CD4-positive, alpha-beta T cell (primary cell): ENCODE measurements around the gene PLCB3. TPM values are rescaled to one million over a fixed set of nuclear protein-coding genes. Genes with fewer than 3 reads are reported as not detected.

Experiments used
- ATAC-seq: fragments of 200-7000 bp; cut with Tn5 transposase; one replicate; pipeline ENCODE4 v1.10.0; 2022; ENCODE audit warnings: mild to moderate bottlenecking; ENCODE audit not compliant: poor library complexity
- CTCF ChIA-PET: fragments of 350-600 bp; sonication (Branson Sonifier 250); formaldehyde crosslinking; loops from one replicate; lab custom pipeline; 2021; ENCODE audit warnings: antibody characterized with exemption, inconsistent platforms; lab: Charles Lee
- POLR2A ChIA-PET: fragments of 350-600 bp; sonication (Branson Sonifier 250); formaldehyde crosslinking; loops from one replicate; lab custom pipeline; 2021; ENCODE audit warnings: antibody characterized with exemption, inconsistent platforms; lab: Charles Lee
- DNase-seq, 14 experiments: peaks; one replicate each; pipeline ENCODE4 v3.0.0-alpha.2; 2013 to 2020; ENCODE audit warnings: mixed read lengths in 2 of 14
- H3K27ac ChIP-seq, 2 donors: one replicate each; pipeline versions ENCODE4 v1.5.1 to v1.7.0; 2013; ENCODE audit warnings: low read length in 2 of 2, low read depth in 1 of 2, mild to moderate bottlenecking in 1 of 2
- H3K27me3 ChIP-seq, 2 experiments: 1 replicate in 1 of 2; 2 replicates in 1 of 2; pipeline versions ENCODE4 v1.6.1 to v1.7.0; 2013; ENCODE audit warnings: low read length in 2 of 2, control low read depth in 1 of 2, mild to moderate bottlenecking in 1 of 2, moderate library complexity in 1 of 2; ENCODE audit not compliant: insufficient read depth in 2 of 2, control insufficient read depth in 1 of 2
- H3K36me3 ChIP-seq: one replicate; pipeline ENCODE4 v1.6.1; 2013; ENCODE audit warnings: low read length, control low read depth; ENCODE audit not compliant: insufficient read depth
- H3K4me1 ChIP-seq: one replicate; pipeline ENCODE4 v1.6.1; 2013; ENCODE audit warnings: low read length, control low read depth; ENCODE audit not compliant: insufficient read depth
- H3K4me3 ChIP-seq: one replicate; pipeline ENCODE4 v1.5.1; 2013; ENCODE audit warnings: mild to moderate bottlenecking, low read length, moderate library complexity
- H3K9me3 ChIP-seq, 2 experiments: 1 replicate in 1 of 2; 2 replicates in 1 of 2; pipeline versions ENCODE4 v1.6.1 to v1.7.0; 2013; ENCODE audit warnings: low read length in 2 of 2, mild to moderate bottlenecking in 2 of 2, control low read depth in 1 of 2, moderate library complexity in 1 of 2; ENCODE audit not compliant: control insufficient read depth in 1 of 2, insufficient read depth in 1 of 2
- H3K27ac Mint-ChIP-seq: one replicate; pipeline ENCODE4 v1.8.0; 2020; ENCODE audit warnings: mixed read lengths
- H3K27me3 Mint-ChIP-seq: one replicate; pipeline ENCODE4 v1.8.0; 2021; ENCODE audit warnings: mixed read lengths
- H3K36me3 Mint-ChIP-seq: one replicate; pipeline ENCODE4 v1.8.0; 2021; ENCODE audit warnings: low read depth, mixed read lengths
- H3K4me1 Mint-ChIP-seq: one replicate; pipeline ENCODE4 v1.8.0; 2021; ENCODE audit warnings: low read depth, mixed read lengths
- H3K4me3 Mint-ChIP-seq: one replicate; pipeline ENCODE4 v1.8.0; 2020; ENCODE audit warnings: mild to moderate bottlenecking, mixed read lengths
- H3K9me3 Mint-ChIP-seq: one replicate; pipeline ENCODE4 v1.8.0; 2020; ENCODE audit warnings: mixed read lengths
- intact Hi-C, 2 experiments: fragments of 100-400 bp; cut with DNase I in 1 of 2; cut with micrococcal nuclease in 1 of 2; formaldehyde crosslinking; loops; one replicate each; pipeline versions ENCODE4 v1.15.1 to v1.9.0; 2023 to 2025; cut with DNase I, micrococcal nuclease
- total RNA-seq, 174 experiments: library from RNA in 2 of 174; stranded (reverse) in 2 of 174; gene quantifications; one replicate each; pipeline ENCODE4 v1.2.3 and lab custom pipeline; 2021 to 2026
- TF ChIP-seq, protein P1 (sequence below): fragments of 200-600 bp; IDR thresholded peaks from one replicate; pipeline ENCODE4 v1.8.0; 2022; ENCODE audit warnings: antibody characterized with exemption, mild to moderate bottlenecking

Gene PLCB3
- total RNA-seq, 2 experiments from 2014 or later: 2.5 to 2.7 TPM

DNA sequence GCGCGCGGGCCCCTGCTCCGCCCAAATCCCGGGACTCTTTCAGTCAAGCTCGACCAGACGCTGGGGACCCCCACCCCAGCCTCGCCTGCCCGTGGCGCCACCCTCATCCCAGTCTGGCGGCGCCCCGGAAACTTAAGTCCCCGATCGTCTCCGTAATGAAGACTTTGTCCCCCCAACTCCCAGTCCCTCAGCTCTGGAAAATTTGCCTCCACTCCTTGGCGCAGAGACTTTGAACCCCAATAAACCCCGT is 348 bp downstream of the PLCB3 start:
- DNase-seq (no peak), ATAC-seq (peak; percentile 7)
- peaks cover 43% of the 10 kb centered on the region for H3K4me1 ChIP-seq
- peak overlapping the region; percentile 78 for H3K4me3 ChIP-seq
- no peaks in the 10 kb centered on the region for H3K27me3 ChIP-seq
- H3K9me3 ChIP-seq: no peaks in the 10 kb centered on the region
- H3K36me3 ChIP-seq: peaks cover 3% of the 10 kb centered on the region
- H3K27ac Mint-ChIP-seq: no peak overlapping the region
- POLR2A ChIA-PET: interaction anchor here (0.7 to 4.5 kb wide), 7 partner anchors 11 to 493 kb away, joined by 3 to 35 read pairs (median 6); partner anchors contain the start of genes FERMT3, FKBP2, NUDT22 and TRPT1
- H3K27ac ChIP-seq: no peak overlapping the region
- H3K4me1 Mint-ChIP-seq: peaks cover 25% of the 10 kb centered on the region
- no peaks in the 10 kb centered on the region for H3K36me3 Mint-ChIP-seq
- CTCF ChIA-PET: interaction anchor here (0.9 to 4.7 kb wide), 14 partner anchors 9 to 66 kb away, joined by 3 to 56 read pairs (median 5); partner anchors contain the start of genes CATSPERZ, ESRRA, FERMT3 and FKBP2
- TF ChIP-seq, protein P1, sequence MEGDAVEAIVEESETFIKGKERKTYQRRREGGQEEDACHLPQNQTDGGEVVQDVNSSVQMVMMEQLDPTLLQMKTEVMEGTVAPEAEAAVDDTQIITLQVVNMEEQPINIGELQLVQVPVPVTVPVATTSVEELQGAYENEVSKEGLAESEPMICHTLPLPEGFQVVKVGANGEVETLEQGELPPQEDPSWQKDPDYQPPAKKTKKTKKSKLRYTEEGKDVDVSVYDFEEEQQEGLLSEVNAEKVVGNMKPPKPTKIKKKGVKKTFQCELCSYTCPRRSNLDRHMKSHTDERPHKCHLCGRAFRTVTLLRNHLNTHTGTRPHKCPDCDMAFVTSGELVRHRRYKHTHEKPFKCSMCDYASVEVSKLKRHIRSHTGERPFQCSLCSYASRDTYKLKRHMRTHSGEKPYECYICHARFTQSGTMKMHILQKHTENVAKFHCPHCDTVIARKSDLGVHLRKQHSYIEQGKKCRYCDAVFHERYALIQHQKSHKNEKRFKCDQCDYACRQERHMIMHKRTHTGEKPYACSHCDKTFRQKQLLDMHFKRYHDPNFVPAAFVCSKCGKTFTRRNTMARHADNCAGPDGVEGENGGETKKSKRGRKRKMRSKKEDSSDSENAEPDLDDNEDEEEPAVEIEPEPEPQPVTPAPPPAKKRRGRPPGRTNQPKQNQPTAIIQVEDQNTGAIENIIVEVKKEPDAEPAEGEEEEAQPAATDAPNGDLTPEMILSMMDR: no peak
- H3K4me3 Mint-ChIP-seq: peak overlapping the region; percentile 92
- no peaks in the 10 kb centered on the region for H3K9me3 Mint-ChIP-seq
- H3K27me3 Mint-ChIP-seq: no peaks in the 10 kb centered on the region
- intact Hi-C loops: loop anchor here (1.0 to 10.0 kb wide), 6 partner anchors 18 to 403 kb away; partner anchors contain the start of genes ESRRA (in 1 of the 2) and STIP1 (in 1 of the 2)

DNA sequence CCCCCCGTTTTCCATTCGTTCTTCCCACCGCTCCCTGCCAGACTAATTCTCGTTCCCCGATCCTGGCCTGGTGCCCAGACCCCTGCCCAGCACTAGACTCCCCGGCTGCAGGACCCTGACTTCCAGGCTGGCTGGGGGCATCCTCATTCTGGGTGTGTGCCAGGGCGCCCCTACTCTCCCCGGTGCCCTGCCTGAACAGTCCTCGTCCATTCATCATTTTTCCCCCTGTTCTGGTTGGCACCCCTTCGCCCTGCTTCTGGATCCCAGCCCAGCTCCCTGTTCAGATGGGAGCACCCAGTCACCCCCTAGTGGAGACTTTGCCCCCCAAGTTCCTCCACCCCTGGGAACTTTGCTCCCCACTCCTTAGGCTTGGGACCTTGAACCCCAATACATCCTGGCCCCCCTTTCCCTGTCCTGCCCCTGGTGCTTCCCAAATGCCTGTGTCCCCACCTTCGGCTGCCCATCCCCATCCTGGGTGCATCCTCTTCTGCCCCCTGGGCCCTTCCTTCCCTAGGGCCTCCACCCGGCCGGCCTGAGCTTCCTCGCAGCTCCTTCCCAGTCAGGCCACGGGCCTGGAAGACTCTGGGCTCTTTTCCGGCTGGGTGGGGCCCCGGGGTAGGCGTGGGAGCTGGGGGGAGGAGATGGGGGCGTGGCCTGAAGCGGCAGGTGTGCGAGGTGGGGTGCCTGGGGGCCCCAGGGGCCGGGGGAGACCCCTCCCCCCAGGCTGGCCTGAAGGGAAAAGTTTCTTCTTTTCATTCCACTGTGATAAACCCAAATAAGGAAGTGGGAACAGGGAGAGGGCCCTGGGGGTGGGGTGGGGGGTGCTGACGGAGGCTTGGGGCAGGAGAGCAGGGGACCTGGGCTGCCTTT is 908 bp downstream of the PLCB3 start:
- Mint-ChIP-seq H3K27me3 (no peaks in the 10 kb centered on the region), H3K4me3 (peak overlapping the region; percentile 92), H3K27ac (no peak overlapping the region), H3K36me3 (no peaks in the 10 kb centered on the region), H3K9me3 (no peaks in the 10 kb centered on the region), H3K4me1 (peaks cover 20% of the 10 kb centered on the region)
- ATAC-seq: no peak
- peak in 2 of 14 experiments; percentile 40 to 49 for DNase-seq
- Histone ChIP-seq H3K27ac (no peak overlapping the region), H3K36me3 (peaks cover 4% of the 10 kb centered on the region), H3K9me3 (no peaks in the 10 kb centered on the region), H3K4me1 (peaks cover 38% of the 10 kb centered on the region), H3K27me3 (no peaks in the 10 kb centered on the region), H3K4me3 (peak overlapping the region; percentile 78)
- ChIA-PET POLR2A (interaction anchor here (0.7 to 4.5 kb wide), 7 partner anchors 11 to 493 kb away, joined by 3 to 35 read pairs (median 6); partner anchors contain the start of genes FERMT3, FKBP2, NUDT22 and TRPT1), CTCF (interaction anchor here (0.9 to 4.7 kb wide), 14 partner anchors 9 to 66 kb away, joined by 3 to 56 read pairs (median 5); partner anchors contain the start of genes CATSPERZ, ESRRA, FERMT3 and FKBP2)
- TF ChIP-seq, protein P1: no peak
- intact Hi-C loops: loop anchor here (1.0 to 10.0 kb wide), 3 partner anchors 17 to 403 kb away; partner anchors contain the start of gene STIP1 (in 1 of the 2)

DNA sequence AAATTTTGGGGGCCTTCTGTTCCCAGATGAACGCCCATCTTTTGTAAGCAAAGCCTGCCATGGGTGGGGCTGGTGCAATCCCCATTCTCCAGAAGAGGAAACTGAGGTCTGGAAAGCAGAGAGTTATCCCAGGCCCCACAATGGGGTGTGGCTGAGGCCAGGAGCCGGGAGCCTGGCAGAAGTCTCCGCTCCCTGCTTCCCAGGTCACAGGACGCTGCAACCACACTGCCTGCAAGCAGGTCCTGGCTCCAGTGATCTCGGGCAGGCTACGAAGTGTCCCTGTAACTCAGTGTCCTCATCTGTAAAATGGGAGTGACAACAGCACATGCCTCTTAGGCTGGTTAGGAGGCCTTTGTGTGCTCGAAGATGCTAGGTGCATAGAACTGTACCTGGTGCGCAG is 1.7 kb downstream of the PLCB3 start:
- peak overlapping the region; percentile 45 for H3K4me3 Mint-ChIP-seq
- CTCF ChIA-PET: interaction anchor here (4.7 kb wide), 1 partner anchor 48 kb away, joined by 56 read pairs; the partner anchor contains the start of gene FERMT3
- H3K27ac Mint-ChIP-seq: no peak overlapping the region
- intact Hi-C loops: loop anchor here in 1 of 2 experiments (5.0 to 10.0 kb wide), 2 partner anchors 66 to 402 kb away; partner anchors contain the start of gene STIP1
- POLR2A ChIA-PET: no interaction called here
- Histone ChIP-seq H3K27ac (no peak overlapping the region), H3K27me3 (no peaks in the 10 kb centered on the region), H3K4me3 (no peak overlapping the region), H3K36me3 (peaks cover 4% of the 10 kb centered on the region), H3K4me1 (peaks cover 31% of the 10 kb centered on the region), H3K9me3 (no peaks in the 10 kb centered on the region)
- TF ChIP-seq, protein P1: no peak
- no peaks in the 10 kb centered on the region for H3K9me3 Mint-ChIP-seq
- H3K27me3 Mint-ChIP-seq: no peaks in the 10 kb centered on the region
- ATAC-seq (no peak), DNase-seq (no peak)
- H3K4me1 Mint-ChIP-seq: peaks cover 15% of the 10 kb centered on the region
- peaks cover 6% of the 10 kb centered on the region for H3K36me3 Mint-ChIP-seq
